Upper lobe of right lung (tissue), 1 donor: ENCODE measurements around the gene HSPBP1. TPM values are rescaled to one million over a fixed set of nuclear protein-coding genes. Genes with fewer than 3 reads are reported as not detected.

Experiments used
- ATAC-seq: fragments of 200-7000 bp; cut with Tn5 transposase; one replicate; pipeline ENCODE4 v1.9.1; 2020; ENCODE audit warnings: mild to moderate bottlenecking, moderate library complexity
- DNase-seq: peaks from one replicate; pipeline ENCODE4 v3.0.0-alpha.2; 2020
- H3K27ac ChIP-seq: fragments of 200-600 bp; one replicate; pipeline ENCODE4 v1.8.0; 2022
- H3K27me3 ChIP-seq: fragments of 200-600 bp; one replicate; pipeline ENCODE4 v1.8.0; 2022; ENCODE audit warnings: mild to moderate bottlenecking
- H3K36me3 ChIP-seq: fragments of 200-600 bp; one replicate; pipeline ENCODE4 v1.8.0; 2022
- H3K4me1 ChIP-seq: fragments of 200-600 bp; one replicate; pipeline ENCODE4 v1.8.0; 2022
- H3K4me3 ChIP-seq: fragments of 200-600 bp; one replicate; pipeline ENCODE4 v1.8.0; 2022; ENCODE audit warnings: mild to moderate bottlenecking
- H3K9me3 ChIP-seq: fragments of 200-600 bp; one replicate; pipeline ENCODE4 v1.8.0; 2022
- intact Hi-C: fragments of 100-400 bp; cut with DNase I; formaldehyde crosslinking; loops from one replicate; pipeline ENCODE4 v1.11.0; 2022
- total RNA-seq: library from RNA; stranded (reverse); fragmentation: NEBNext Ultra II Directional; extraction: Animal tissue kit (Norgen Biotek cat#: 25700); gene quantifications from one replicate; pipeline ENCODE4 v1.2.1, GENCODE V29; 2021
- TF ChIP-seq, protein P1 (sequence below): fragments of 200-600 bp; IDR thresholded peaks from one replicate; pipeline ENCODE4 v1.8.0; 2022; ENCODE audit warnings: antibody characterized with exemption
- donor health status: DM: no; HTN: yes; CAD: no; lungs with severe emphysema.

Gene HSPBP1
- total RNA-seq, 1 donor from 2014 or later: 19.7 TPM

DNA sequence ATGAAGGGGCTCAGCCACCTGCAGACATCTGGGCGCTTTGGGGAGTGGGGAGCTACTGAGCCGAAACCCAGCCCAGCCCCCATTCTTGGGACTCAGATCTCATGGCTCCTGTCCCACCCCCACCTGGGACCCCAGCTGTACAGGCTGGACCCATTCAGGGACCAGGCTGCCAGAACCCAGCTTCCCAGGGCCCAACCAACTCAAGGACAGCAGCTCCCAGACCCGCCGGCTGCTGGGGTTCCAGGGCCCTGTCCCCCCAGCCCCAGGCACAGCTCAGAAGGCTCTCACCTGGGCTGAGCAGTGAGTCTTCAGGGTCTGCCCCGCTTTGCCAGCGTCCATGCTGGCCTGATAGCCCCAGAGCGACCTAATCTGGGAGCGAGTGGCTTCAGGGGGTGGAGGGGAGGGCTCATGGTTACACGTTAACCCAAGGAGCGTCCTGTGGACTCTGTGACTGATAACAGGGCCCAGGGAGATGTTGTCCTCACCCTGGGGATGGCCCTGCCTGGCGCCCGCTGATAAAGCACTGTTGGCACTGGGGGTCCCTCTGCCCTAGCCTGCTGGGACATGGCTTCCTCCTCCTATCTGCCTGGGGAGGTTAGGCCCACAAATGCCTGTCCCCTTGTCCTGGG lies 51.4 kb downstream of the HSPBP1 start, which contains the start of gene TMEM86B:
Gene TMEM86B, minus strand, starts transcription at position 361 of the 629 bp plus-strand sequence. Its CDS starts 22 bp downstream, at position 339.
- Histone ChIP-seq H3K27me3 (no peaks in the 10 kb centered on the region), H3K4me3 (no peak within 1 kb of the TSS), H3K4me1 (no peaks in the 10 kb centered on the region), H3K27ac (no peak within 1 kb of the TSS), H3K9me3 (no peaks in the 10 kb centered on the region), H3K36me3 (peaks cover 57% of the 10 kb centered on the region)
- DNase-seq: no peak
- intact Hi-C loops: no loop called here
- ATAC-seq: no peak
- TF ChIP-seq, protein P1, sequence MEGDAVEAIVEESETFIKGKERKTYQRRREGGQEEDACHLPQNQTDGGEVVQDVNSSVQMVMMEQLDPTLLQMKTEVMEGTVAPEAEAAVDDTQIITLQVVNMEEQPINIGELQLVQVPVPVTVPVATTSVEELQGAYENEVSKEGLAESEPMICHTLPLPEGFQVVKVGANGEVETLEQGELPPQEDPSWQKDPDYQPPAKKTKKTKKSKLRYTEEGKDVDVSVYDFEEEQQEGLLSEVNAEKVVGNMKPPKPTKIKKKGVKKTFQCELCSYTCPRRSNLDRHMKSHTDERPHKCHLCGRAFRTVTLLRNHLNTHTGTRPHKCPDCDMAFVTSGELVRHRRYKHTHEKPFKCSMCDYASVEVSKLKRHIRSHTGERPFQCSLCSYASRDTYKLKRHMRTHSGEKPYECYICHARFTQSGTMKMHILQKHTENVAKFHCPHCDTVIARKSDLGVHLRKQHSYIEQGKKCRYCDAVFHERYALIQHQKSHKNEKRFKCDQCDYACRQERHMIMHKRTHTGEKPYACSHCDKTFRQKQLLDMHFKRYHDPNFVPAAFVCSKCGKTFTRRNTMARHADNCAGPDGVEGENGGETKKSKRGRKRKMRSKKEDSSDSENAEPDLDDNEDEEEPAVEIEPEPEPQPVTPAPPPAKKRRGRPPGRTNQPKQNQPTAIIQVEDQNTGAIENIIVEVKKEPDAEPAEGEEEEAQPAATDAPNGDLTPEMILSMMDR: no peak

DNA sequence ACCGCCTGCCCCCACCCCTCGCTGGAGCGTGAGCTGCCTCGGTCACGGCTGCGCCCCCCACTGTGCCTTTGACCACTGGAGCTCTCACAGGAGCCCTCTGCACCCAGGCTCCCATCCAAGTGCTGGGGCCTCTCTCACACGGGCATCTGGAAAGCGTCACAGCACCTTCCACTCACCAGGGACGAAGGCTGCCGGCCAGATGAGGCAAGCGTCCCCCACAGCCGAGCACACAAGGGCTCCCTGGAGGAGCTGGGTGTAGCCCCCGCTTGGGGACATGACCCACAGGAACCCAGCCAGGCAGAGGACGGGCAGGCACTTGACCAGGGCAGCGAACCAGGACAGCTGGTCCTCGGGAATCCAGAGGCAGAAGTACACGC lies 51.9 kb downstream of the HSPBP1 start:
- intact Hi-C loops: no loop called here
- Histone ChIP-seq H3K9me3 (no peaks in the 10 kb centered on the region), H3K27ac (no peak overlapping the region), H3K36me3 (peaks cover 52% of the 10 kb centered on the region), H3K4me3 (no peak overlapping the region), H3K4me1 (no peaks in the 10 kb centered on the region), H3K27me3 (no peaks in the 10 kb centered on the region)
- TF ChIP-seq, protein P1: no peak
- no peak for ATAC-seq
- DNase-seq: no peak

DNA sequence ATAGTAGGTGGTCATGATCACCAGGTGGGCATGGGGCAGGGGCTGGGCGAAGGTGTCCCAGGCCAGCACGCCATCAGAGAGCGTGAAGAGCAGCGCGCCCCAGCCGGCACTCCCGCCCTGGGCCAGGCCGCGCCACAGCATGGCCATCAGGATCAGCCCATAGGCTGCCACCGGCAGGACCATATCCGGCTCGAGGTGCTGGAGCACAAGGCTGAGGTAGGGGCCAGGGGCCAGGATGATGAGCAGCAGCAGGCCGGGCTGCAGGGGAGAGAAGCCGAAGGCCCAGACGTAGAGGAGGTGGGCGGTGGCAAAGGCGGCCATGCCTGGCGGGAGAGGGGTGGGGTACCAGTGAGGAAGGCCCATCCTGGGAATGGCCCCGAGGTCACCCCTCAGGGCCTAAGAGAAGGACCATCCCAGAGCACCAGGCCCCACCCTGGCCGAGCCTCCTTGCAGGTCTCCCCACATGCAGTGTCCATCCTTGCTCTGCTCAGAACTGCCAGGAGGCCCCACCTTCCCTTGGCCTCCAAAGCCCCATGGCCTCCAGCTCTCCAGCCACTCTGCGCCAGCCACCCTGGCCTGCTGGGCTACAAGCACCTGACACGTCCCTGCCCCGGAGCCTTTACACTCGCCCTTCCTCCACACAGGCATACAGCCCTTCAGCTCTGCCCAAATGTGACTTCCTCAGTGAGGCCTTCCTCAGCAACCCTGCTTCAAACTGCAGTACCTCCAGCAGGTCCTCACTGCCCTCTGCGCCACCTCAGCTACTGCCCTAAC lies 52.5 kb downstream of the HSPBP1 start:
- ATAC-seq (peak; percentile 1), DNase-seq (no peak)
- Histone ChIP-seq H3K27ac (no peak overlapping the region), H3K9me3 (no peaks in the 10 kb centered on the region), H3K36me3 (peaks cover 47% of the 10 kb centered on the region), H3K27me3 (no peaks in the 10 kb centered on the region), H3K4me1 (no peaks in the 10 kb centered on the region), H3K4me3 (no peak overlapping the region)
- TF ChIP-seq, protein P1: no peak
- intact Hi-C loops: no loop called here

DNA sequence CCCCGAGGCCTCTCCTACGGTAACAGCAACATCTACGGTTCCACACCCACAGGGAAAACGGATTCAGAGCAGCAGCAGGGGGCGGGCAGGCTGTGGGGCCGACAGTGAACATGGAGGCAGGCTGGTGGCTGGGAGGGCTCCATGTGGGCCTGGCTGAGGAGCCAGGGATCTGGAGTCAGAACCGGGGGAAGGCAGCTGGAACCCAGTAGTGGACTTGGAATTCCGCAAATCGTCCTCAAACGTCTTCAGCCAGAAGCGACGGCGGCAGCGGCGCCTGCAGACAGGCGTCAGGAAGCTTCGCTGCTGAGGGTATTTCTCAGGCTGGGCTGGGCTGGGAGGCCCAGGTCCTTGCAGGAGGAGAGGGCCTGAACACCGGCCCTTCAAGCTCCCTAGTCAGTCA lies 53.1 kb downstream of the HSPBP1 start:
- Histone ChIP-seq H3K36me3 (peaks cover 40% of the 10 kb centered on the region), H3K27ac (no peak overlapping the region), H3K27me3 (no peaks in the 10 kb centered on the region), H3K9me3 (no peaks in the 10 kb centered on the region), H3K4me3 (no peak overlapping the region), H3K4me1 (no peaks in the 10 kb centered on the region)
- TF ChIP-seq, protein P1: no peak
- ATAC-seq (no peak), DNase-seq (no peak)
- intact Hi-C loops: no loop called here

DNA sequence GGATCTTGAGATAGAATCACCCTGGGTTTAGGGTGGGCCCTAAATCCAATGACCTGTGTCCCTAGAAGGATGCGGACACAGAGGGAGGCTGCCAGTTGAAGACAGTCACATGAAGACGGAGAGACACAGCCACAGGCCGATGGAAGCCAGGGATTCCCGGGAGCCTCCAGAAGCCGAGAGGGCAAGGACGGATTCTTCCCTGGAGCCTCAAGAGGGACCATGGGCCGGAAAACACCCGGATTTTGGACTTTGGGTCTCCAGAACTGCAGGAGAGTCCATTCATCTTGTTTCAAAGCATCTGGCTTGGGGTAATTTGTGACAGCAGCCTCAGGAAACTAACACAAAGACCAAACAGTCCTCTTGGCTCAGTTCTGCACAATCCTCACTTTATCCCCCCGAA lies 53.6 kb downstream of the HSPBP1 start:
- TF ChIP-seq, protein P1: no peak
- ATAC-seq (no peak), DNase-seq (no peak)
- Histone ChIP-seq H3K27ac (no peak overlapping the region), H3K4me1 (no peaks in the 10 kb centered on the region), H3K36me3 (peaks cover 35% of the 10 kb centered on the region), H3K9me3 (no peaks in the 10 kb centered on the region), H3K27me3 (no peaks in the 10 kb centered on the region), H3K4me3 (no peak overlapping the region)
- intact Hi-C loops: no loop called here
